Trophoblast cell (in vitro differentiated cells and primary cell): ENCODE data around the gene FAM20C.
"Not testable (repeated sequence)": the region's sequence is repeated elsewhere in the genome, so short reads cannot be mapped to it uniquely, and the experiment has no call there.

Source experiments
- DNase-seq, 2 donors: peaks; one replicate each; pipeline ENCODE4 v3.0.0-alpha.2; 2016
- H2AFZ ChIP-seq: 2 replicates; pipeline ENCODE4 v1.6.1; 2013; ENCODE audit warnings: low read length, moderate library complexity, mild to moderate bottlenecking; ENCODE audit not compliant: insufficient read depth, poor library complexity
- H2AK5ac ChIP-seq: 2 replicates; pipeline ENCODE4 v1.6.1; 2013; ENCODE audit warnings: mild to moderate bottlenecking, low read length
- H2BK120ac ChIP-seq: 2 replicates; pipeline ENCODE4 v1.6.1; 2013; ENCODE audit warnings: low read length, mild to moderate bottlenecking, moderate library complexity; ENCODE audit not compliant: insufficient read depth, poor library complexity
- H2BK12ac ChIP-seq: 2 replicates; pipeline ENCODE4 v1.6.1; 2013; ENCODE audit warnings: mild to moderate bottlenecking, low read length, moderate library complexity
- H2BK5ac ChIP-seq: 2 replicates; pipeline ENCODE4 v1.6.1; 2013; ENCODE audit warnings: low read length, low read depth, moderate library complexity, mild to moderate bottlenecking; ENCODE audit not compliant: poor library complexity
- H3K14ac ChIP-seq: 2 replicates; pipeline ENCODE4 v1.6.1; 2013; ENCODE audit warnings: mild to moderate bottlenecking, low read length
- H3K18ac ChIP-seq: 2 replicates; pipeline ENCODE4 v1.6.1; 2013; ENCODE audit warnings: mild to moderate bottlenecking, low read length
- H3K23ac ChIP-seq: 2 replicates; pipeline ENCODE4 v1.6.1; 2013; ENCODE audit warnings: low read length
- H3K27ac ChIP-seq: 2 replicates; pipeline ENCODE4 v1.5.1; 2013; ENCODE audit warnings: low read depth, mild to moderate bottlenecking, inconsistent platforms, low read length, moderate library complexity
- H3K27me3 ChIP-seq: 2 replicates; pipeline ENCODE4 v1.6.1; 2013; ENCODE audit warnings: inconsistent platforms, mild to moderate bottlenecking, low read length, moderate library complexity; ENCODE audit not compliant: insufficient read depth
- H3K36me3 ChIP-seq, 2 experiments: 1 replicate in 1 of 2; 2 replicates in 1 of 2; pipeline ENCODE4 v1.6.1; 2013; ENCODE audit warnings: low read length in 2 of 2, mild to moderate bottlenecking in 2 of 2, moderate library complexity in 1 of 2; ENCODE audit not compliant: insufficient read depth in 2 of 2, control insufficient read depth in 1 of 2
- H3K4ac ChIP-seq: 2 replicates; pipeline ENCODE4 v1.6.1; 2013; ENCODE audit warnings: low read depth, mild to moderate bottlenecking, low read length, moderate library complexity
- H3K4me1 ChIP-seq, 2 experiments: 1 replicate in 1 of 2; 2 replicates in 1 of 2; pipeline ENCODE4 v1.6.1; 2013; ENCODE audit warnings: low read length in 2 of 2, mild to moderate bottlenecking in 2 of 2, moderate library complexity in 1 of 2; ENCODE audit not compliant: insufficient read depth in 2 of 2, control insufficient read depth in 1 of 2
- H3K4me2 ChIP-seq: 2 replicates; pipeline ENCODE4 v1.6.1; 2013; ENCODE audit warnings: inconsistent platforms, mild to moderate bottlenecking, low read length, moderate library complexity
- H3K4me3 ChIP-seq: 2 replicates; pipeline ENCODE4 v1.5.1; 2013; ENCODE audit warnings: mild to moderate bottlenecking, low read depth, low read length, inconsistent platforms
- H3K79me1 ChIP-seq: one replicate; pipeline ENCODE4 v1.6.1; 2013; ENCODE audit warnings: low read length
- H3K79me2 ChIP-seq: 2 replicates; pipeline ENCODE4 v1.6.1; 2013; ENCODE audit warnings: low read length, mild to moderate bottlenecking; ENCODE audit not compliant: control insufficient read depth, insufficient read depth, poor library complexity
- H3K9ac ChIP-seq: 2 replicates; pipeline ENCODE4 v1.6.1; 2013; ENCODE audit warnings: mild to moderate bottlenecking, low read length
- H3K9me3 ChIP-seq: 2 replicates; pipeline ENCODE4 v1.6.1; 2013; ENCODE audit warnings: low read depth, mild to moderate bottlenecking, control low read depth, inconsistent platforms, low read length; ENCODE audit not compliant: insufficient read depth
- H4K12ac ChIP-seq: 2 replicates; pipeline ENCODE4 v1.6.1; 2013; ENCODE audit warnings: low read depth, mild to moderate bottlenecking, low read length, moderate library complexity
- H4K8ac ChIP-seq: 2 replicates; pipeline ENCODE4 v1.6.1; 2013; ENCODE audit warnings: low read depth, mild to moderate bottlenecking, low read length, moderate library complexity
- H4K91ac ChIP-seq: one replicate; pipeline ENCODE4 v1.6.1; 2013; ENCODE audit warnings: low read depth, mild to moderate bottlenecking, low read length, moderate library complexity
- WGBS: extraction: QIAGEN DNeasy Blood & Tissue Kit; methylation state at CpG from one replicate; pipeline ENCODE4 v1.1.7; 2013; ENCODE audit warnings: missing lambda C conversion rate; ENCODE audit not compliant: insufficient read length, insufficient coverage; ENCODE audit errors: extremely low coverage; 5-methylcytosine and 5-hydroxymethylcytosine counted together

FAM20C gene

GRCh38 chr7:243580-243978 is 51.2 kb downstream of the FAM20C start:
- not testable (repeated sequence) for H3K36me3 ChIP-seq, H4K8ac ChIP-seq
- no CpG with 5 or more reads among the region's 10 CpGs for WGBS

GRCh38 chr7:244974-245373 is 52.6 kb downstream of the FAM20C start:
- Histone ChIP-seq H4K12ac (no peak overlapping the region), H4K8ac (no peak overlapping the region), H2BK120ac (no peak overlapping the region), H4K91ac (no peak overlapping the region), H2BK5ac (no peak overlapping the region), H3K4ac (no peak overlapping the region), H3K79me1 (no peaks in the 10 kb centered on the region), H2BK12ac (no peak overlapping the region), H3K79me2 (peaks cover 1% of the 10 kb centered on the region), H3K4me3 (no peak overlapping the region), H3K14ac (no peak overlapping the region), H3K4me1 (peaks cover 0 to 3% of the 10 kb centered on the region in 2 experiments), H2AK5ac (no peak overlapping the region), H3K27me3 (no peaks in the 10 kb centered on the region), H3K27ac (no peak overlapping the region), H3K23ac (no peak overlapping the region), H3K36me3 (no peaks in the 10 kb centered on the region), H3K4me2 (no peak overlapping the region), H3K9ac (no peak overlapping the region), H3K9me3 (peaks cover 2% of the 10 kb centered on the region), H3K18ac (no peak overlapping the region), H2AFZ (no peak overlapping the region)
- no CpG with 5 or more reads among the region's 22 CpGs for WGBS
- DNase-seq: no peak

More at GRCh38 chr7:243580-243978, 51.2 kb downstream of the FAM20C start:
- H2BK12ac ChIP-seq, H2BK120ac ChIP-seq, H2AFZ ChIP-seq, H3K4me1 ChIP-seq, H3K79me2 ChIP-seq, DNase-seq, H3K4me3 ChIP-seq, H2BK5ac ChIP-seq, H3K9ac ChIP-seq, H3K9me3 ChIP-seq, H3K14ac ChIP-seq, H3K27ac ChIP-seq, H3K18ac ChIP-seq, H3K23ac ChIP-seq, H3K4me2 ChIP-seq, H4K91ac ChIP-seq, H3K4ac ChIP-seq, H2AK5ac ChIP-seq, H3K27me3 ChIP-seq, H3K79me1 ChIP-seq, H4K12ac ChIP-seq: not testable (repeated sequence)

- H3K4me2 ChIP-seq: no peak overlapping the region
- H4K8ac ChIP-seq: no peak overlapping the region
- H2AK5ac ChIP-seq: no peak overlapping the region
- no peak overlapping the region for H3K23ac ChIP-seq
- peaks cover 2% of the 10 kb centered on the region for H3K9me3 ChIP-seq
- H3K14ac ChIP-seq: no peak overlapping the region
- DNase-seq: no peak
- H2BK120ac ChIP-seq: no peak overlapping the region
- H3K79me1 ChIP-seq: no peaks in the 10 kb centered on the region
- WGBS: no CpG with 5 or more reads among the region's 36 CpGs
- H3K79me2 ChIP-seq: peaks cover 1% of the 10 kb centered on the region
- H2AFZ ChIP-seq: no peak overlapping the region
- no peak overlapping the region for H2BK5ac ChIP-seq
- no peak overlapping the region for H3K9ac ChIP-seq
- H3K27me3 ChIP-seq: no peaks in the 10 kb centered on the region
- no peaks in the 10 kb centered on the region for H3K36me3 ChIP-seq
- no peak overlapping the region for H2BK12ac ChIP-seq
- no peak overlapping the region for H3K18ac ChIP-seq
- no peak overlapping the region for H3K4me3 ChIP-seq
- no peak overlapping the region for H3K4ac ChIP-seq
- H4K91ac ChIP-seq: no peak overlapping the region
- H3K4me1 ChIP-seq: peaks cover 0 to 3% of the 10 kb centered on the region in 2 experiments
- H3K27ac ChIP-seq: no peak overlapping the region
- H4K12ac ChIP-seq: no peak overlapping the region
These were observed 53.4 kb downstream of the FAM20C start for GRCh38 chr7:245574-246295.

- Histone ChIP-seq H3K4me1 (no peaks in the 10 kb centered on the region), H4K12ac (no peak overlapping the region), H4K8ac (no peak overlapping the region), H3K23ac (no peak overlapping the region), H3K27ac (no peak overlapping the region), H3K36me3 (no peaks in the 10 kb centered on the region), H2BK5ac (no peak overlapping the region), H3K4me3 (no peak overlapping the region), H3K27me3 (no peaks in the 10 kb centered on the region), H3K9ac (no peak overlapping the region), H2AFZ (no peak overlapping the region), H3K14ac (no peak overlapping the region), H3K79me2 (peaks cover 1% of the 10 kb centered on the region), H3K18ac (no peak overlapping the region), H3K4me2 (no peak overlapping the region), H3K79me1 (no peaks in the 10 kb centered on the region), H2BK120ac (no peak overlapping the region), H3K9me3 (peaks cover 2% of the 10 kb centered on the region), H2AK5ac (no peak overlapping the region), H4K91ac (no peak overlapping the region), H3K4ac (no peak overlapping the region), H2BK12ac (no peak overlapping the region)
- no CpG with 5 or more reads among the region's 22 CpGs for WGBS
- no peak for DNase-seq
These were observed 54.1 kb downstream of the FAM20C start for GRCh38 chr7:246451-246850.
